ENCODE measurements around the gene SLC25A21.
"Not testable (repeated sequence)": the region's sequence is repeated elsewhere in the genome, so short reads cannot be mapped to it uniquely, and the experiment has no call there.

Gene SLC25A21

GRCh38 chr14:36935976-36936678 is 236.3 kb downstream of the SLC25A21 start:
- DNase-seq, result no peak

DNA sequence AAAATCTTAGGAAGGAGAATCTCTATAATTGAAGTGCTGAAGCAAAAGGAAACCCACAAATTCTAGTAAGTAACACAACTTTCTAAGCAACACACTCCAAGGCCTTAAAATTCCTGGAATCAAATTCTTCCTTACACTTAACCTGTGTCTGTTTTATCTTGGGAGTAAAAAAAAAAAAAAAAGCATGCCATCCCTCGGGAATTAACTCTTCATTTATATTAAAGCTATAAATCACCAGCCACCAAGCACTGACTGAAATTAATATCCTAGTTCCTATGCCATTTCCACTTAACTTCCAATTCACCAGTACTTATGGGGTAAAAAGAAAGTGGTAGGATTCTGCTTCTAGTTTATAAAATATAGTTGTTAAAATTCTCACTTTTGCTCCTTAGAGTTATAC is 238.1 kb downstream of the SLC25A21 start:
- DNase-seq, result no peak

- no peak for DNase-seq
Measured at GRCh38 chr14:36931791-36932190, 240.6 kb downstream of the SLC25A21 start.

- no peak for DNase-seq
Measured at GRCh38 chr14:36928432-36928831, 244.0 kb downstream of the SLC25A21 start.

- no peak for DNase-seq
Measured at GRCh38 chr14:36925094-36925493, 247.3 kb downstream of the SLC25A21 start.

GRCh38 chr14:36916668-36917067 is 255.7 kb downstream of the SLC25A21 start:
- DNase-seq, result no peak

- no peak for DNase-seq
Measured at GRCh38 chr14:36915081-36915480, 257.3 kb downstream of the SLC25A21 start.

GRCh38 chr14:36910578-36910977 is 261.8 kb downstream of the SLC25A21 start:
- DNase-seq, result no peak

DNA sequence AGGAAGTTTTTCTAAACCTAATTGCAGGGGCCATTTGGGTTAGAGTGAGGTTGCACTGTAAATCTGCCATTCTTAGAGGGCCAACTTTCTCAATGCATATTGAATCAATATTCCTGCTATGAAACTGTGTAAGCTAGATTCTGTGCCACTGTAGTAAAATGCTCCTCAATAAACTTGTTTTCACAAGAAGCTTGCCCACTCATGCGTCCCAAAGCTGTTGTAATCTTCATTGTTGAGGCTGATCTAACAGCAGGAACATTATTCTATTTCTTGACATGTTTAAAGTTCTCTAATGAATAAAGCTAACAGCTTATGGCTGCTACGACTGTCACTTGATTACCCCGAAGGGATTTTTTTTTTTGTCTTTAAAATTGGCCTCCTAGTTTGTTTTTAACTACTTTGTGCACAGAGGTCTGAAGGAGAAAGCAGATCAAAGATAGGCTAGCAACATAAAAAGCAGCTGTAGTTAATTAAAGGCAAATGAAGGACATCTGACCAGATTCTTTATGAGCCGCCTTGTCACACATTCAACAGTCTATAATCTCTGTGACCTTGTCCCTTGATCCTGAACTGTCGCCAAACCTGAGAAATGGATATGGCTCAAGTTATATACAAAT is 267.0 kb downstream of the SLC25A21 start:
- DNase-seq, result no peak

- DNase-seq, result no peak
Measured at GRCh38 chr14:36901861-36902260, 270.5 kb downstream of the SLC25A21 start.

- DNase-seq, result no peak
Measured at GRCh38 chr14:36900846-36901245, 271.6 kb downstream of the SLC25A21 start.

DNA sequence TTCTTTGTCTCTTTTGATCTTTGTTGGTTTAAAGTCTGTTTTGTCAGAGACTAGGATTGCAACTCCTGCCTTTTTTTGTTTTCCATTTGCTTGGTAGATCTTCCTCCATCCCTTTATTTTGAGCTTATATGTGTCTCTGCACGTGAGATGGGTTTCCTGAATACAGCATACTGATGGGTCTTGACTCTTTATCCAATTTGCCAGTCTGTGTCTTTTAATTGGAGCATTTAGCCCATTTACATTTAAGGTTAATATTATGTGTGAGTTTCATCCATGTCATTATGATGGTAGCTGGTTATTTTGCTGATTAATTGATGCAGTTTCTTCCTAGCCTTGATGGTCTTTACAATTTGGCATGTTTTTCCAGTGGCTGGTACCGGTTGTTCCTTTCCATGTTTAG is 276.1 kb downstream of the SLC25A21 start:
- not testable (repeated sequence) for DNase-seq

DNA sequence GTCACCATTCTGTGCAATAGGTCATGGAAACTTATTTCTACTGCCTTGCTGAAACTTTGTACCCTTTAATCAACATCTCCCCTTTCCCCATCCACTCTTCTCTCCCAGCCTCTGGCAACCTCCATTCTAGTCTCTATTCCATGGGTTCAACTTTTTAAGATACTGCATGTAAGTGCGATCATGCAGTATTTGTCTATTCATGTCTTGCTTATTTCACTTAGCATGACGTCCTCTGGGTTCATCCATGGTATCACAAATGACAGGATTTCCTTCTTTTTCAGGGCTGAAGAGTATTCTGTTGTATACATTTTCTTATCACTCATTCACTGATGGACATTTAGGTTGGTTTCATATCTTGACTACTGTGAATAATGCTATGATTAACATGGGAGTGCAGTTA is 288.4 kb downstream of the SLC25A21 start:
- no peak for DNase-seq

GRCh38 chr14:36880276-36880675 is 292.1 kb downstream of the SLC25A21 start:
- DNase-seq, result no peak

DNA sequence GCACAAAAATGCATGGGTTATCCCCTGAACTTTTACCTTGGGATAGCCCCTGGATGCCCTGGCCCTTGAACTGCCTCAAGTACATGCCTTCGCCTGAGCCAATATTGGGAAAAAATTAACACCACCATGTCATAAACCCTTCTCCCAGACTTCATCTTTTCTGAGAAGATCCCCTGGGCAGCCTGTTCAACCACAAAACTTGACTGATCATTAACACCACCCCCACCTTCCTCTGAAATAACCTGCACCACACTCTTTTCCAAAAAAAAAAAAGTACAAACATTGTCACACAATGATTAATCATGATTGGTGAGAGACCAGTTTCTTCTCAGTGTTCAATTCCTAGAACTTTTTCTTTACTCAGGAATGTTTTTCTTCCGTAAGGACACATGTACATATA is 292.8 kb downstream of the SLC25A21 start:
- DNase-seq, result no peak

GRCh38 chr14:36874396-36875138 is 297.8 kb downstream of the SLC25A21 start:
- no peak for DNase-seq

DNA sequence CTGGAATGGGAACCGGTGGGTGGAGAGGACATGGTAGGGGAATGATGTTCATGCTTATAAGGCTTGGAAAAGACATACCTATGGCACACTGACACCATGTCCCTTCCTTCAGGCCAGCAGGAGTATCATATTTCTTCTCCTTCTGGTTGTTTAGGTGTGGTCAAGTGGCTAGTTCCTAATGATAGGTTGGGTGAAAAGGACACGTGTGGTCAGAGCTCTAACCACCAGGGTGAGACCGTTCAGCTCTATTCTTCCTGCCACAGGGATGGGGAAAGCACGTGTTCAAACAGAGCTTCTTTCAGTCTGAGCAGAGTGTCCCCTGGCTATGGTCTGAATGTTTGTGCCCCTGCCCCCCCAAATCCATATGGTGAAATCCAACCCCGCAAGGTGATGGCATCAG is 301.6 kb downstream of the SLC25A21 start:
- DNase-seq, result no peak

GRCh38 chr14:36869125-36869524 is 303.3 kb downstream of the SLC25A21 start:
- DNase-seq, result no peak

DNA sequence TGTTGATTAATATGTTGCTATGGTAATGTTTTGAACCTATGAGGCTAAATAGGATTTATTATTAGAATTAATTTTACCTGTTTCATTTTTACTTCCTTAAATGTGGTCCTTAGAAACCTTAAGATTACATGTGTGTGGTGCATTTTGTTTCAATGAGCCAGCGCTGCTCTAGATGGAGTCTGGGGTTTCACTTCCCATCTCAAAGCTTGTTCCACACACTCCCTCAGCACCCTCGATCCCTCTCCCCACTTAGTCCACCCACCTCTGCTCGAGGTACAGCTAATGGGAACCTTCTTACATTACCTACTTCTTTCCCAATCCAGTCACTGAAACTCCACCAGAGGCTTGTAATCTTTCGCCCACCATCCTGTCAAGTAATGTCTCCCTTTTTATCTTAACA is 305.5 kb downstream of the SLC25A21 start:
- DNase-seq, result no peak

DNA sequence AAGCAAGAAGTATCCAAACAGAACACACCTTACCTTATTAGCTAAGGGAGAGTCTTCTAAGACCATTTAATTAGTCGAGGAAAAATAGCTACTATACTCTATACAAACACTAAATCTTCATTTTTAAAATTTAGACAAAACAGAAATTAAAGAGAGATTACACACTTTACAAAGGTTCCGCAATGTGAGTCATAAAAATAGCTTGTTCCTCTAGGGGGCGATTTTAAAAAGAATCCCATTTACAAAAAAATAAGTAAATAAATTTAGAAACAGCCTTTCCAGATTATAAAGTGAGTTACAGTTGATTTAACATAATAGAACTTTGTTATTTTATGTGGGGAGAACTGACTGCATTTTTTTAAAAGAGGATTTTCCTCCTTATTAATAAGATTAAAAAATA is 309.1 kb downstream of the SLC25A21 start:
- DNase-seq, result no peak

- DNase-seq, result not testable (repeated sequence)
Measured at GRCh38 chr14:36862237-36862636, 310.2 kb downstream of the SLC25A21 start.

DNA sequence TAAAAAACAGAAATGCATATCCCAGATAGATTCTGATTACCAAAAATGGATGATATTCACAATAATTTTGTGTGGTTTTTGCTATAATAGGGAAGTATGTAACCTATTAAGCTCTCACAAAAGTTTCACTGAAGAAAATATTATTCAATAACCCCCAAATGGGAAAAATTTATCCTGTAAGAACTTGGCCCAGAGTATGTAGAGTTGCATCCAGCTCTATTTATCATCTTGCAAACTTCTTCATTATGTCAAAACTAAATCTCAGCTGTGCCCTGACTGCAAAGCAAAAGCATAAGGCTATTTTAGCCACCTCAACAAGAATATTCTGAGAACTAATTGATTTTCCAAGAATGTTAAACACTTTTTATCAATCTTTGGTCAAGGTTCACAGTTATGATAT is 311.6 kb downstream of the SLC25A21 start:
- DNase-seq, result no peak

DNA sequence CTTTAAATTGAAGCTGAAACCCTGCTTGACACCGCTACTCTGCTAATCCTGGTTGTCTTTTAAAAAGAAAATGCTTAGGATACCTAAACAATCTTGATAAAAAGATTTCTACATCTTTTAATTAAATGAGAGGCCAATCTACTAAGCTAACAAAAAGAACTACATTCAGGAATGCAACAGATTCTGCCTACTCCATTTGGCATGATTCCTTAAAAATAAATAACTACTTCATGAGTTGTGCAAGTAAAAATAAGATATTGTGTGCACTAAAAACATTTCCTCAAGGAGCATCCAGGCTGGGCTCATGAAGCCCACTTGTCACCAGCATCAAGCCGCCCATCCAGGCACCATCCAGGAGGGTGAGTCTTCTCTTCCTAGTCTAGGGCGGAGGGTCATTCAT is 313.3 kb downstream of the SLC25A21 start:
- DNase-seq, result no peak

DNA sequence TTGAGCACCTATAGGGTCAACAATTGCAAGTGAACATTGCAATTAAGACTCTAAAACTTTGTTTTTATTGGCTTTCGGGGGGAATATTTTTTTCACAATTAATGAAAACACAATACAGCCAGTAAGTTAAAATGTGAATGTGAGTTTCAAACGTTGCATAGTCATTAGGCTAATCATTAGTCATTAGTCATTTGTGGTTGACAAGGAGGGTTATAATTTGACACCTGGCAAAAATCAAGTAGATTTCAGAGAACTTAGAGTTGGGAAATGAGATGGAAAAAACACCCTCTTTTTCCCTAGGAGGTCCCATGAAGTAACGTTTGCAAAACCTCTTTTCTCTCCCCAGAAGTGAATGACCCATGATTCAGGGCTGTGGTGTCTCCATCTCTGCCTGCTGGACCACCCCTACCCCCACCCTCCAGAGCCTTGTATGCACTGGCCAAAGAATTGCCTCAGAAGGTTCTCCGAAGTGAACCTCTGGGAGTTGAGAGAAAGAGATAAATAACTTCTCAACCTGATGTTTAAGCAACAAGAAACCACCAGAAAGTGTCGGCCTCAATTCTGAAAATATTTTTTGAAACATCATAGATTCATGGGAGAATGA is 314.5 kb downstream of the SLC25A21 start:
- no peak for DNase-seq

Measured in stimulated activated CD4-positive, alpha-beta T cell treated with anti-CD3 and anti-CD28 coated beads, Interleukin-12 subunit alpha, Interleukin-12 subunit beta, amount 100 ng/mL, for 4 hours (primary cell).